ENCODE data around the gene RASAL3.

- TF ChIP-seq EP300 (IDR thresholded peaks at IDR 0.05; ENCODE audit: low read depth) (no peak), CTCF (IDR thresholded peaks at IDR 0.05) (no peak)
Measured at GRCh38 chr19:15452111-15453047, 12.0 kb downstream of the RASAL3 start.
